ENCODE results near the gene ZNF155.

ZNF155 gene

GRCh38 chr19:43997631-43998290 is 13.8 kb downstream of the ZNF155 start:
- TF ChIP-seq Cebpa-rat (IDR thresholded peaks at IDR 0.05): no peak
- no peak overlapping the region for H3K4me3 ChIP-seq
- peaks cover 0 to 12% (median 5%) of the 10 kb centered on the region in 11 experiments; a peak in 8 of 22 replicates for H3K9me3 ChIP-seq (replicated peaks in 1 of 11)
- H3K36me3 ChIP-seq: peaks cover 31 to 55% (median 47%) of the 10 kb centered on the region in 11 experiments
- no peaks in the 10 kb centered on the region for H3K27me3 ChIP-seq
- H3K4me1 ChIP-seq: peaks cover 4 to 8% (median 6%) of the 10 kb centered on the region in 10 experiments; a peak in 12 of 20 replicates
- no peak overlapping the region for H3K9ac ChIP-seq
- no peak overlapping the region for H3K4me2 ChIP-seq
- no peak overlapping the region for H3K27ac ChIP-seq
- H4K20me1 ChIP-seq: no peaks in the 10 kb centered on the region

- Histone ChIP-seq H3K27ac (peak overlapping the region; percentile 66 to 93 (median 80)), H3K9me3 (replicated peaks in 1 of 11) (peaks cover 25 to 39% (median 26%) of the 10 kb centered on the region in 11 experiments), H4K20me1 (no peaks in the 10 kb centered on the region), H3K4me3 (peak overlapping the region; percentile 75 to 99 (median 88)), H3K9ac (peak overlapping the region; percentile 78 to 90 (median 82)), H3K27me3 (no peaks in the 10 kb centered on the region), H3K4me2 (peak overlapping the region; percentile 75 to 96 (median 88)), H3K4me1 (peaks cover 14 to 28% (median 17%) of the 10 kb centered on the region in 10 experiments), H3K36me3 (peaks cover 20 to 34% (median 24%) of the 10 kb centered on the region in 11 experiments)
- TF ChIP-seq Cebpa-rat (IDR thresholded peaks at IDR 0.05): no peak
Measured at GRCh38 chr19:44002212-44002565, 18.2 kb downstream of the ZNF155 start.

- H3K4me2 ChIP-seq: peak within 1 kb of the TSS; percentile 75 to 96 (median 89)
- H3K4me1 ChIP-seq: peaks cover 14 to 28% (median 17%) of the 10 kb centered on the region in 10 experiments
- peaks cover 21 to 34% (median 27%) of the 10 kb centered on the region in 11 experiments for H3K36me3 ChIP-seq
- peak within 1 kb of the TSS; percentile 66 to 93 (median 80) for H3K27ac ChIP-seq
- peaks cover 31 to 46% (median 32%) of the 10 kb centered on the region in 11 experiments for H3K9me3 ChIP-seq (replicated peaks in 1 of 11)
- H3K4me3 ChIP-seq: peak within 1 kb of the TSS; percentile 75 to 99 (median 88)
- peak in 2 of 11 experiments; percentile 53 to 54; a peak in 4 of 22 replicates for TF ChIP-seq Cebpa-rat (IDR thresholded peaks at IDR 0.05)
- H3K9ac ChIP-seq: peak within 1 kb of the TSS; percentile 78 to 90 (median 82)
- no peaks in the 10 kb centered on the region for H4K20me1 ChIP-seq
- no peaks in the 10 kb centered on the region; a peak in 1 of 22 replicates for H3K27me3 ChIP-seq
Measured at GRCh38 chr19:44002566-44003460, 18.8 kb downstream of the ZNF155 start, which contains the start of gene ZNF230. Gene ZNF230, plus strand, starts transcription at chr19:44002957. Its CDS starts 4,122 bp downstream, at chr19:44007079.

GRCh38 chr19:44003461-44004009 is 19.5 kb downstream of the ZNF155 start:
- Histone ChIP-seq H3K27ac (peak overlapping the region; percentile 36 to 93 (median 80); a peak in 21 of 22 replicates), H3K9ac (peak overlapping the region; percentile 78 to 90 (median 82)), H4K20me1 (no peaks in the 10 kb centered on the region), H3K4me2 (peak overlapping the region; percentile 75 to 93 (median 87)), H3K36me3 (peaks cover 28 to 39% (median 33%) of the 10 kb centered on the region in 11 experiments), H3K4me3 (peak overlapping the region; percentile 75 to 99 (median 88)), H3K4me1 (peaks cover 14 to 28% (median 17%) of the 10 kb centered on the region in 10 experiments), H3K27me3 (no peaks in the 10 kb centered on the region; a peak in 1 of 22 replicates), H3K9me3 (replicated peaks in 1 of 11) (peaks cover 38 to 53% (median 40%) of the 10 kb centered on the region in 11 experiments)
- TF ChIP-seq Cebpa-rat (IDR thresholded peaks at IDR 0.05): peak in 7 of 11 experiments; percentile 16 to 77 (median 39); a peak in 8 of 22 replicates

GRCh38 chr19:44005973-44006372 is 22.0 kb downstream of the ZNF155 start:
- H3K4me3 ChIP-seq: peak overlapping the region in 2 of 10 experiments; percentile 13 to 23; a peak in 3 of 20 replicates
- H3K36me3 ChIP-seq: peaks cover 53 to 63% (median 58%) of the 10 kb centered on the region in 11 experiments
- TF ChIP-seq Cebpa-rat (IDR thresholded peaks at IDR 0.05): peak in 2 of 11 experiments; percentile 64 to 66; a peak in 4 of 22 replicates

GRCh38 chr19:44007473-44007872 is 23.5 kb downstream of the ZNF155 start:
- H3K9ac ChIP-seq: no peak overlapping the region
- TF ChIP-seq Cebpa-rat (IDR thresholded peaks at IDR 0.05): peak in 4 of 11 experiments; percentile 37 to 71 (median 50); a peak in 6 of 22 replicates
- H3K4me2 ChIP-seq: no peak overlapping the region
- peak overlapping the region in 6 of 10 experiments; percentile 4 to 41 (median 12); a peak in 4 of 20 replicates for H3K4me3 ChIP-seq
- H3K27ac ChIP-seq: no peak overlapping the region
- peaks cover 0 to 4% (median 0%) of the 10 kb centered on the region in 11 experiments; a peak in 1 of 22 replicates for H3K27me3 ChIP-seq
- H3K36me3 ChIP-seq: peaks cover 68 to 78% (median 73%) of the 10 kb centered on the region in 11 experiments
- H3K9me3 ChIP-seq (replicated peaks in 1 of 11): peaks cover 74 to 82% (median 79%) of the 10 kb centered on the region in 11 experiments
- peaks cover 7 to 22% (median 10%) of the 10 kb centered on the region in 10 experiments; a peak in 19 of 20 replicates for H3K4me1 ChIP-seq
- no peaks in the 10 kb centered on the region for H4K20me1 ChIP-seq

More at GRCh38 chr19:44005973-44006372, 22.0 kb downstream of the ZNF155 start:
- H3K9me3 ChIP-seq (replicated peaks in 1 of 11): peaks cover 59 to 75% (median 64%) of the 10 kb centered on the region in 11 experiments
- H3K9ac ChIP-seq: no peak overlapping the region
- peaks cover 0 to 4% (median 0%) of the 10 kb centered on the region in 11 experiments; a peak in 1 of 22 replicates for H3K27me3 ChIP-seq
- peak overlapping the region in 6 of 11 experiments; percentile 4 to 50 (median 28); a peak in 6 of 22 replicates for H3K4me2 ChIP-seq
- peak overlapping the region in 6 of 11 experiments; percentile 27 to 55 (median 48); a peak in 10 of 22 replicates for H3K27ac ChIP-seq
- H3K4me1 ChIP-seq: peaks cover 14 to 28% (median 17%) of the 10 kb centered on the region in 10 experiments
- no peaks in the 10 kb centered on the region for H4K20me1 ChIP-seq

- Histone ChIP-seq H3K4me3 (peak overlapping the region; percentile 8 to 51 (median 32); a peak in 15 of 20 replicates), H3K4me1 (peaks cover 0 to 9% (median 3%) of the 10 kb centered on the region in 10 experiments; a peak in 9 of 20 replicates), H3K9ac (no peak overlapping the region), H3K27ac (no peak overlapping the region), H3K4me2 (no peak overlapping the region), H3K9me3 (replicated peaks in 1 of 11) (peaks cover 100% of the 10 kb centered on the region in 11 experiments), H4K20me1 (no peaks in the 10 kb centered on the region), H3K36me3 (peaks cover 77 to 94% (median 83%) of the 10 kb centered on the region in 11 experiments), H3K27me3 (peaks cover 0 to 4% (median 0%) of the 10 kb centered on the region in 11 experiments; a peak in 1 of 22 replicates)
- no peak for TF ChIP-seq Cebpa-rat (IDR thresholded peaks at IDR 0.05)
Measured at GRCh38 chr19:44010468-44010867, 26.5 kb downstream of the ZNF155 start.

- Histone ChIP-seq H4K20me1 (no peaks in the 10 kb centered on the region), H3K4me3 (no peak overlapping the region), H3K4me2 (no peak overlapping the region), H3K27ac (no peak overlapping the region), H3K9me3 (replicated peaks in 1 of 11) (peaks cover 37 to 78% (median 60%) of the 10 kb centered on the region in 11 experiments), H3K9ac (no peak overlapping the region), H3K36me3 (peaks cover 0 to 4% (median 0%) of the 10 kb centered on the region in 11 experiments; a peak in 2 of 22 replicates), H3K4me1 (peaks cover 0 to 3% (median 0%) of the 10 kb centered on the region in 10 experiments; a peak in 1 of 20 replicates), H3K27me3 (no peaks in the 10 kb centered on the region)
- no peak for TF ChIP-seq Cebpa-rat (IDR thresholded peaks at IDR 0.05)
Measured at GRCh38 chr19:44019498-44019897, 35.5 kb downstream of the ZNF155 start.

All from BLaER1 treated with 17β-estradiol and CSF1 and Interleukin-3, amounts not matched to agents 10 nM and 100 nM (cell line).